ENCODE data around the gene XPC.
"Not testable (repeated sequence)": the region's sequence is repeated elsewhere in the genome, so short reads cannot be mapped to it uniquely, and the experiment has no call there.

XPC gene

DNA sequence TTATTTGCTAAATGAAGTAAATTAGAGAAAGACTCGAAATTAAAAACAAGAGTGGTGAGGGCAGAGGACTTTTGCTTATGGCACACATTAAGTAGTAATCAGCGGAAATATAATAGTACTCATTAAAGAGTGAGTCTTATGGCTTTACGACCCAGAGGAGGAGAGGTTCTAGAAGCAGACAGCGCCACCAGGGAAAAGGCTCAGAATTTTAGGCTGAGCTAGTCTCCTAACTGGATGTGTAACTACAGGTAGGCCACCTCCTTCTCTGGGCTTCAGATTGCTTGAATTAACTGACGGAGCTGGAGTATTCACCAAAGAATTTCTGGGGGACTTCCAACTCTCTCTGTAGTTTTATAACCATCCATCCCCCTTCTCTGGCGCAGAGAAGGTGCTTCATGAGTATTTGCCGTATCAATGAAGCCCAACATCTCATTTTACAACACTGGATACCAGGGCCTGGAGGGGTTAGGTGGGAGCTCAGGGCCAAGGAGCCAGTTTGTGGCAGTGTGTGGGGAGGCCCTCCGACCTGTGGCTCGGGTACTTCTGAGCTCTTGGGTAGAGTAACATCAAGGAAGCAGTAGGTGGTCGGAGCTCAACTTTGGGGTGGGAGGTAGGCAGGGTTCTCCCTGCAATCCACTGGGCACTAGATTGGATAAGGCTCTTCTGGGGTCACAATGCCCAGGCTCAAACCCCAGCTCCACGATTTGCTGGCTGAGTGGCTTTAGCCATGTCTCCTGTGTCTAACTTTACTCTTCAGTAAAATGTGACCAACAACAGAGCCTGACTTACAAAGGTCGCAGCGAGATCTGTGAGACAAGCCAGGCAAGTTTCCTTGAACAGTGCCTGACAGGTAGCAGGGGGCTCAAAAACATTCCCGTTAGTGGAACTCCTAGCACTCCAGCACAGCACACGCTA is 54.8 kb downstream of the XPC start:
- Histone ChIP-seq H3K36me3 (ENCODE audit: control insufficient read depth, insufficient read depth, low read length, severe bottlenecking) (peaks cover 14% of the 10 kb centered on the region), H3K9me3 (ENCODE audit: control insufficient read depth, low read length) (no peaks in the 10 kb centered on the region), H3K9ac (ENCODE audit: low read length) (peak overlapping the region; percentile 98), H3K4me1 (ENCODE audit: control insufficient read depth, insufficient read depth, low read length) (peaks cover 31% of the 10 kb centered on the region), H3K4me3 (ENCODE audit: low read length) (peak overlapping the region; percentile 92), H3K27me3 (replicated peaks; ENCODE audit: control insufficient read depth, insufficient read depth, low read length) (no peaks in the 10 kb centered on the region)
- DNase-seq (ENCODE audit: low read depth) = no peak

GRCh38 chr3:14122301-14122700 is 56.1 kb downstream of the XPC start:
- H3K36me3 ChIP-seq (ENCODE audit: control insufficient read depth, insufficient read depth, low read length, severe bottlenecking) = peaks cover 3% of the 10 kb centered on the region
- H3K27me3 ChIP-seq (replicated peaks; ENCODE audit: control insufficient read depth, insufficient read depth, low read length) = no peaks in the 10 kb centered on the region
- peaks cover 30% of the 10 kb centered on the region for H3K4me1 ChIP-seq (ENCODE audit: control insufficient read depth, insufficient read depth, low read length)
- no peak for DNase-seq (ENCODE audit: low read depth)
- no peak overlapping the region for H3K9ac ChIP-seq (ENCODE audit: low read length)
- H3K4me3 ChIP-seq (ENCODE audit: low read length) = no peak overlapping the region
- no peaks in the 10 kb centered on the region for H3K9me3 ChIP-seq (ENCODE audit: control insufficient read depth, low read length)

DNA sequence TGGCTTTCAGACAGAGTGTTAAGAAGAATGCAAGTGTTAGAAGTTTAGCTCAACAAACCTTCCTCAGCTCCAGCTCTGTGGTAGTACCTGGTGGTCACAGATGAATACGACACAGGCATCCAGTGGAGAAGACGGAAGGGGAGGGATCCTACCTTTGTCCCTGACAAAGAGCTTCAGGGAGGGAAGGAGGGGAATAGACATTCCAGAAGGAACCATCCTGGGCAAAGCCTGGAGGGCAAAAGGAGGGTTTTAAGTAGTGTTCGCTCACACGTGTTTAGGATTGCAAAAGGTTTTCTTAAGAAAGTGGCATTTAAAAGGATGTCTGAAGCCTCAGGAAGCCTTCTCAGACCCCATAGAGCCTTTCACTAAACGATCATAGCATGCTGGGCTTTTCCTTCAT is 56.5 kb downstream of the XPC start:
- H3K36me3 ChIP-seq (ENCODE audit: control insufficient read depth, insufficient read depth, low read length, severe bottlenecking) = peaks cover 3% of the 10 kb centered on the region
- H3K4me3 ChIP-seq (ENCODE audit: low read length) = no peak overlapping the region
- H3K9ac ChIP-seq (ENCODE audit: low read length) = no peak overlapping the region
- H3K27me3 ChIP-seq (replicated peaks; ENCODE audit: control insufficient read depth, insufficient read depth, low read length) = no peaks in the 10 kb centered on the region
- H3K9me3 ChIP-seq (ENCODE audit: control insufficient read depth, low read length) = no peaks in the 10 kb centered on the region
- DNase-seq (ENCODE audit: low read depth) = no peak
- peaks cover 26% of the 10 kb centered on the region for H3K4me1 ChIP-seq (ENCODE audit: control insufficient read depth, insufficient read depth, low read length)

DNA sequence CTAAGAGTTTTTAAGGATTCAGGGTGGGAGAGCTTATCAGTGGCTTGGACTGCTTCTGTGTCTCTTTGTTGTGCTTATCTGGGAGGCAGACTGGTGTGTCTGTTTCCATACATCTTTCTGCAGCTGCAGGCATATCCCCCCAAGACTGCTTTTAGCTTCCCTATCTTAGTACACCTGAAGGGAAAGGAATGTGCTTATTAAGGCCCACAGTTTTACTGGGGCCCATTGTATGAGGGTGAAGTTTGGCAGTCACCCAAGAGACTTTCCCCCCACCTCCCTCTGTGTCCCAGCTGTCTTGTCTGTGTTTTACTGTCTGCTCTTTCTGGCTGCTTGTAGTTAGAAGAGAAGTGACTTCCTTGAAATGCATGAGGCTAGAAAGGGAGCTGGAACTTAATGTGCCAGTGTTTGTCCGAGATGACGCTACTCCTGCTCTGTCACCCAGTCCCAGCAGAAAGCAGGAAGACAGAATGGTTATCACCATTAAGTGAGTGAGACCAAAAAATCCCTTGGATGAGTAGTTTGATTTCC is 57.4 kb downstream of the XPC start:
- H3K4me3 ChIP-seq (ENCODE audit: low read length); H3K9me3 ChIP-seq (ENCODE audit: control insufficient read depth, low read length); DNase-seq (ENCODE audit: low read depth); H3K27me3 ChIP-seq (replicated peaks; ENCODE audit: control insufficient read depth, insufficient read depth, low read length); H3K36me3 ChIP-seq (ENCODE audit: control insufficient read depth, insufficient read depth, low read length, severe bottlenecking); H3K9ac ChIP-seq (ENCODE audit: low read length): not testable (repeated sequence)
- peaks cover 17% of the 10 kb centered on the region for H3K4me1 ChIP-seq (ENCODE audit: control insufficient read depth, insufficient read depth, low read length)

- Histone ChIP-seq H3K9me3 (ENCODE audit: control insufficient read depth, low read length) (no peaks in the 10 kb centered on the region), H3K27me3 (replicated peaks; ENCODE audit: control insufficient read depth, insufficient read depth, low read length) (no peaks in the 10 kb centered on the region), H3K4me1 (ENCODE audit: control insufficient read depth, insufficient read depth, low read length) (peaks cover 17% of the 10 kb centered on the region), H3K36me3 (ENCODE audit: control insufficient read depth, insufficient read depth, low read length, severe bottlenecking) (peaks cover 13% of the 10 kb centered on the region), H3K9ac (ENCODE audit: low read length) (no peak overlapping the region), H3K4me3 (ENCODE audit: low read length) (no peak overlapping the region)
- no peak for DNase-seq (ENCODE audit: low read depth)
Measured at GRCh38 chr3:14120111-14120920, 58.1 kb downstream of the XPC start.

DNA sequence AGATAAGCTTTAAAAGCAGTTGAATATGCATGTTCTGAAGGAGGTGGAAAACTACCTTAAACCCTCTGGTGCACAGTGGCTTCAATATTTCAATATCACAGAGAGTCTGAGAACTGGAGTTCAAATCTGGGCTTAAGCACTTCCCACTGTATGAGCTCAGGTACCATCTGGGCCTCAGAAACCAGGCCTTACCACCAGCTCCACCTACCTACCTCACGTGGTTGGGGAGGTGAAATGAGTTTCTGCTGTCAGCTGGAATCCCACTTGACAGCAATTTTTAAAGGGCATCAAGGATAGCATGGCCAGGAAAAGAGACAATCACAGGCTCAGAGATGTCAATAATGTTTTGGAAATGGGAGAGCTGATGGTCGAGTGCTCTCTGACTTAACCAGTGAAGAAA is 58.8 kb downstream of the XPC start:
- no peak overlapping the region for H3K4me3 ChIP-seq (ENCODE audit: low read length)
- H3K27me3 ChIP-seq (replicated peaks; ENCODE audit: control insufficient read depth, insufficient read depth, low read length) = no peaks in the 10 kb centered on the region
- no peak overlapping the region for H3K9ac ChIP-seq (ENCODE audit: low read length)
- no peak for DNase-seq (ENCODE audit: low read depth)
- peaks cover 17% of the 10 kb centered on the region for H3K4me1 ChIP-seq (ENCODE audit: control insufficient read depth, insufficient read depth, low read length)
- H3K9me3 ChIP-seq (ENCODE audit: control insufficient read depth, low read length) = no peaks in the 10 kb centered on the region
- peaks cover 20% of the 10 kb centered on the region for H3K36me3 ChIP-seq (ENCODE audit: control insufficient read depth, insufficient read depth, low read length, severe bottlenecking)

DNA sequence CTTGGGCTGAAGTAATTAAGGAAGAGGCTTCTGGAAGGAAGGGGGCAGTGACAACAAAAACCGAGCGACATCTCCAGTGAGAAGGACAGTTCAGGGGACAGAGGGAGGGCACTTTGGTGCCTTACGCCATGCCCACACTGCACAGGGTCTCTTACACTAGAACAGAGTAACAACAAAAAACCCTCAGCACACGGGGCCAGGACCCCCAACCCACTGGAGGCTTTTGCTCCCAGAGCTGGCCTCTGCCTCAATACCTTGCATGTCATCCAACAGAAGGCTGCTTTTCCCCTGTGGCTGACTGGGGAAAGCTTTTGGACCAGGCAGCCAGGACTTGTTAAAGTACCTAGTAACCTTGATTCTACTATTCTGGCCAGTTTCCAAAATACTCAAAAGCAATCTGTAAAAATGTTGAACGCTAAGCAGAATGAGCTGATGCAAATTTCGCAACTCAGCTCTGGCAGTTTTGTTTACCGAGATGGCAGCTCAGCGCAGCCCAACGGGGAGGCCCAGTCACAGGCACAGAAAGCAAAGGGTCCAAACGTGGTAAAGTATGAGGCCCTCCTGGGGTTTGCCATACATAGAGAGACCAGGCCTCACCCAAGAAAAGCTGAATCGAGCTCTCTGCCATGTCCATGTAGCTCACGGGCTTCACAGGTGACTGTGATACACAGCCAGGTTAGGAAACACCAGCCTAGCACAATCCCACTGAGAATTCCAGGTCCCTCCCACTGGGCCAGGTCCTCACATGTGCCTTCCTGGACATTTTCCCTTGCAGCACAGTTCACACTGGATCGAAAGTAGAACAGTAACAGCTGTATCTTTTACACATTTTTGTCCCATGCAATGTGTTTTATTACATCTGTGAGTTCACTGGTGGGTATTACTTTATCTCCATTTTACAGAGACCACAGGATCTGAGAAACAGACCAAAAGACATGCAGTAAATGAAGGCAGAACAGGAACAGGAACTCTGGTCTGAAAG is 59.7 kb downstream of the XPC start:
- Histone ChIP-seq H3K27me3 (replicated peaks; ENCODE audit: control insufficient read depth, insufficient read depth, low read length) (no peaks in the 10 kb centered on the region), H3K9ac (ENCODE audit: low read length) (no peak overlapping the region), H3K4me1 (ENCODE audit: control insufficient read depth, insufficient read depth, low read length) (peaks cover 15% of the 10 kb centered on the region), H3K4me3 (ENCODE audit: low read length) (no peak overlapping the region), H3K9me3 (ENCODE audit: control insufficient read depth, low read length) (no peaks in the 10 kb centered on the region), H3K36me3 (ENCODE audit: control insufficient read depth, insufficient read depth, low read length, severe bottlenecking) (peaks cover 27% of the 10 kb centered on the region)
- peak; percentile 75 for DNase-seq (ENCODE audit: low read depth)

DNA sequence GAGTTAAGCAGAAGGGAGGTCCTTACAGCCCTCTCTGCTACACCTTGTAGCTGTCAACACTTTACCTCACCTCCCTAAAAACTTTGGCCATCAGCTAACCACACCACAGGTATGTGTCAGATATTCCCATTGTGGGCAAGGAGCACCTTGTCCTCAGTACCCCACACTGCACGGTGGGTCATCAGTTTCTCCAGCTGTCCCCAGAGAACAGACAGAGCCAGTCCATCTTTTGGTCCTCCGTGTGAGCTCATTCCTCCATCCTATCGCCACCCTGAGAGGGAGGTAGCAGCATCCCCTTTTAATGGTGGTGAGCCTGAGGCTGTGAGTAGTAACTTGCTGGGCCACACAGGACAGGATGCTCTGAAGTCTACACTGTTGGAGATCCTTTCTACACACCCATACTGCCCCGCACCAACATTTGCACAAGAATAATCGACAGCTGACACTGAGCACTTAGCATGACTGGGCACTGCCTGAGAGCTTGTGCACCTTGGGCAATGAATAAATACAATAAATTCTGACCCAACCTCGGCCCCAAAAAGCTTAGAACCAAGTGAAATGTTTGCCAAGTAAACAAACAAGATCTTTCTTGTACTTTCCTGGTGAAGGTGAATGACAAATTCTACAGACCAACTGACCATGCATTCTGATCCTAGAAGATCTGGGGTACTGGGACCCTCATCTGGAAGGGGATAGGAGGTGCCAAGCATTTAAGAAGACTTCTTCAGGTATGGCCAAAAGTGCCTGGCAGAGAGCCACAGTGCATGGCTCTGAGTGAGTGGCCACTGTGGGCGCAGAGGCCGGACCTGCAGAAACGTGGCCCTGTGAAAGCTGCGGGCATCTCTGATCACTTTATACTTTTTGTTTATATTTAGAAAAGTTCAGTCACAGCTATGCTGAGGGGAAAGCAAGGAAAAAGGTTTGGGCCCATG is 60.7 kb downstream of the XPC start:
- no peak for DNase-seq (ENCODE audit: low read depth)
- no peaks in the 10 kb centered on the region for H3K27me3 ChIP-seq (replicated peaks; ENCODE audit: control insufficient read depth, insufficient read depth, low read length)

DNA sequence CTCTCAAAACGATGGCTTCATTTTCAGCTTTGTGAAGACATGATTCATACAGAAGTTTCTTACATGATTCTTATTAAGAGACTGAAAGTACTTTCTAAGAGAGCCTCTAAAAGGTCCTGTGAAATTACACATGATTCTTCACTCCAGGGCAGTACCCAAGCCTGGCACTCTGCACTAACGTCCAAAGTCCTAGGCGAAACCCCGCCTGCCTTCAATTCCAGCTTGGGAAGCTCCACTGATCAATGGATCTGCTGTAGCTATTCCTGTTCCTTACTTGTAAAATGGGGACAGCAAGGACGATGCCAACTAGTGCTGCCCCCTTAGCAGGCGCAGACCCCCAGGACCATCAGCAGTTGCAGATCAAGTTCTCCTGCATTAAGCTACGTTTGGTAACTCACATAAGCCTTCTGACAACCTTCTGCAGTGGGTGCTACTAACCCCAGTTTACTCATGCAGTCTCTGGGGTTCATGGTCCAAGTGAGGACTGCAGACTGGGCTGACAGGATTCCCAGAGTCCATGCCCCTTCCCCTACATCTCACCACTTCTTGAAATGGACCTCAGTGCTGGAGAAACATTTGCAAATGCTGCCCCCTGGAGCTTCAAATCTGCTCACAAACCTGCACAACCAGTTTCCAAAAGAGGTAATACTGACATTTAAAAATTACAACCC is 64.3 kb downstream of the XPC start:
- no peak overlapping the region for H3K9ac ChIP-seq (ENCODE audit: low read length)
- DNase-seq (ENCODE audit: low read depth) = no peak
- no peaks in the 10 kb centered on the region for H3K27me3 ChIP-seq (replicated peaks; ENCODE audit: control insufficient read depth, insufficient read depth, low read length)
- peaks cover 7% of the 10 kb centered on the region for H3K4me1 ChIP-seq (ENCODE audit: control insufficient read depth, insufficient read depth, low read length)
- no peak overlapping the region for H3K4me3 ChIP-seq (ENCODE audit: low read length)
- peaks cover 38% of the 10 kb centered on the region for H3K36me3 ChIP-seq (ENCODE audit: control insufficient read depth, insufficient read depth, low read length, severe bottlenecking)
- no peaks in the 10 kb centered on the region for H3K9me3 ChIP-seq (ENCODE audit: control insufficient read depth, low read length)

More for the DNA sequence above, 60.7 kb downstream of the XPC start:
- no peaks in the 10 kb centered on the region for H3K9me3 ChIP-seq (ENCODE audit: control insufficient read depth, low read length)
- peaks cover 33% of the 10 kb centered on the region for H3K36me3 ChIP-seq (ENCODE audit: control insufficient read depth, insufficient read depth, low read length, severe bottlenecking)
- H3K9ac ChIP-seq (ENCODE audit: low read length) = no peak overlapping the region
- no peak overlapping the region for H3K4me3 ChIP-seq (ENCODE audit: low read length)
- peaks cover 7% of the 10 kb centered on the region for H3K4me1 ChIP-seq (ENCODE audit: control insufficient read depth, insufficient read depth, low read length)

Measured in adipocyte (in vitro differentiated cells).